ENCODE results near the gene CCDC12. TPM values are rescaled to one million over a fixed set of nuclear protein-coding genes. Genes with fewer than 3 reads are reported as not detected.

Gene CCDC12
- polyA plus RNA-seq, 1 of the 3 experiments (the other 2 are of a cell fraction): 105 TPM

DNA sequence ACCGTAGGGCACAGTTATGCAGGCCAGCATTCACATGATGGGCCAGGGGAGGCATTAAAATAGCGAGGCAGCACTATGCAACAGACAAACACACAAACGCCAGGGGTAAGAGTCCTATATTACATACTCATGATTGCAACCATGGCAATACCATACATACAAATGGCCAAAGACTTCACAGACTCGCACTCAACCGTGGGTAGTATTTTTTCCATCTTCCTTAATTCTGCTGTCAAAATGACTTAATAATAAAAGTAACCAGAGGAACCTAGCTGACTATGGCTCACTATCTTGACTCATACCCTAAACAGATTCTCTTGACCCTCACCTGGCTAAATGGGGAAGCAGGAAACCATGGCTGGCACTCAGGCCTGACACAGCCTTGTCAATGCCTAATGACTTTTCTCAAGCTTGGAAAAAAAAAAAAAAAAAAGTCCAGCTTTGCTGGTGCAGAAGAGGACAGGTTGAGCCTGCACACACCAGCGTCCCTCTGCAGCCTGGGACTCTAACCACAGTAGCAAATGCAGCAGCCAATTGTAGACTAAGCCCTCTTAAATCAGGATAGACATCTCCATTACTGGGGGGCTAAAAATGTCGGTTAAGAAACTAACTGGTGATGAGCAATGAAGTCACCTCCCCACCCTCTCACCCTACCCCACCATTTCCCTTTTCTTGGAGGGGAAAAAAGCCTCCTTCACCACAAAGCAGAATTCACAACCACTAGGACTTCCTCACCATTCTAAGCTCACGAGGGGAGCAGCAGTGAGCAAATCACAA, 23.1 kb downstream of the CCDC12 start:
- H3K4me3 ChIP-seq (ENCODE audit: low read depth in 2 of 2, low read length in 1 of 2): no peak overlapping the region
- no peaks in the 10 kb centered on the region for H3K36me3 ChIP-seq (replicated peaks in 1 of 2; ENCODE audit: control insufficient read depth in 1 of 2, insufficient read depth in 2 of 2, low read length in 1 of 2)
- POLR2A ChIA-PET: no interaction called here
- H3K9me2 ChIP-seq: no peaks in the 10 kb centered on the region
- no peak for TF ChIP-seq IRF3 (IDR thresholded peaks at IDR 0.05; ENCODE audit: low read depth, low read length)
- no peak for TF ChIP-seq EZH2phosphoT487 (IDR thresholded peaks at IDR 0.05; ENCODE audit: borderline replicate concordance, low read depth)
- peak; percentile 57 for TF ChIP-seq TCF12 (IDR thresholded peaks at IDR 0.05)
- no peak overlapping the region for H3K9ac ChIP-seq
- peaks cover 95% of the 10 kb centered on the region for H4K20me1 ChIP-seq (ENCODE audit: insufficient read depth)
- CTCF ChIA-PET: interaction anchor here (1.0 to 1.9 kb wide), 2 partner anchors 30 to 44 kb away, joined by 4 to 6 read pairs; no protein-coding TSS in a partner anchor
- no peaks in the 10 kb centered on the region for H3K9me3 ChIP-seq
- H3K4me1 ChIP-seq (ENCODE audit: control insufficient read depth in 1 of 2, insufficient read depth in 2 of 2, low read depth in 1 of 2, low read length in 1 of 2): peaks cover 10 to 52% of the 10 kb centered on the region in 2 experiments; a peak in 3 of 4 replicates
- no peak overlapping the region for H3K4me2 ChIP-seq
- no peak for DNase-seq
- H3K27ac ChIP-seq (ENCODE audit: low read depth in 2 of 2, low read length in 1 of 2): peak overlapping the region; percentile 0 to 23; a peak in 2 of 4 replicates
- H2AFZ ChIP-seq (ENCODE audit: low read depth): no peak overlapping the region
- H3K79me2 ChIP-seq (ENCODE audit: insufficient read depth): peaks cover 98% of the 10 kb centered on the region
- WGBS (ENCODE audit: low lambda C conversion rate): 95% methylated on average over 8 of the region's 8 CpGs
- H3K27me3 ChIP-seq (ENCODE audit: insufficient read depth): no peaks in the 10 kb centered on the region
- H3F3A ChIP-seq (replicated peaks; ENCODE audit: insufficient read depth): peaks cover 1% of the 10 kb centered on the region

- peaks cover 97% of the 10 kb centered on the region for H4K20me1 ChIP-seq (ENCODE audit: insufficient read depth)
- H3K27me3 ChIP-seq (ENCODE audit: insufficient read depth): no peaks in the 10 kb centered on the region
- no peaks in the 10 kb centered on the region for H3K9me3 ChIP-seq
- 96% methylated on average over 2 of the region's 2 CpGs for WGBS (ENCODE audit: low lambda C conversion rate)
- H3K9ac ChIP-seq: no peak overlapping the region
- no peak overlapping the region for H2AFZ ChIP-seq (ENCODE audit: low read depth)
- H3K27ac ChIP-seq (ENCODE audit: low read depth in 2 of 2, low read length in 1 of 2): no peak overlapping the region
- POLR2A ChIA-PET: no interaction called here
- H3K4me1 ChIP-seq (ENCODE audit: control insufficient read depth in 1 of 2, insufficient read depth in 2 of 2, low read depth in 1 of 2, low read length in 1 of 2): peaks cover 16 to 57% of the 10 kb centered on the region in 2 experiments
- no peaks in the 10 kb centered on the region for H3K9me2 ChIP-seq
- H3K79me2 ChIP-seq (ENCODE audit: insufficient read depth): peaks cover 98% of the 10 kb centered on the region
- H3K4me2 ChIP-seq: no peak overlapping the region
- no peak overlapping the region for H3K4me3 ChIP-seq (ENCODE audit: low read depth in 2 of 2, low read length in 1 of 2)
- TF ChIP-seq NRF1 (IDR thresholded peaks at IDR 0.05; ENCODE audit: low read depth, low read length) (no peak), FOSL2 (IDR thresholded peaks at IDR 0.05; ENCODE audit: borderline replicate concordance, low read depth) (no peak), FOXJ3 (CRISPR knock-in tag; IDR thresholded peaks at IDR 0.05) (no peak), TEAD4 (IDR thresholded peaks at IDR 0.05; ENCODE audit: borderline replicate concordance, insufficient read depth) (no peak)
- TF ChIP-seq, protein P1, sequence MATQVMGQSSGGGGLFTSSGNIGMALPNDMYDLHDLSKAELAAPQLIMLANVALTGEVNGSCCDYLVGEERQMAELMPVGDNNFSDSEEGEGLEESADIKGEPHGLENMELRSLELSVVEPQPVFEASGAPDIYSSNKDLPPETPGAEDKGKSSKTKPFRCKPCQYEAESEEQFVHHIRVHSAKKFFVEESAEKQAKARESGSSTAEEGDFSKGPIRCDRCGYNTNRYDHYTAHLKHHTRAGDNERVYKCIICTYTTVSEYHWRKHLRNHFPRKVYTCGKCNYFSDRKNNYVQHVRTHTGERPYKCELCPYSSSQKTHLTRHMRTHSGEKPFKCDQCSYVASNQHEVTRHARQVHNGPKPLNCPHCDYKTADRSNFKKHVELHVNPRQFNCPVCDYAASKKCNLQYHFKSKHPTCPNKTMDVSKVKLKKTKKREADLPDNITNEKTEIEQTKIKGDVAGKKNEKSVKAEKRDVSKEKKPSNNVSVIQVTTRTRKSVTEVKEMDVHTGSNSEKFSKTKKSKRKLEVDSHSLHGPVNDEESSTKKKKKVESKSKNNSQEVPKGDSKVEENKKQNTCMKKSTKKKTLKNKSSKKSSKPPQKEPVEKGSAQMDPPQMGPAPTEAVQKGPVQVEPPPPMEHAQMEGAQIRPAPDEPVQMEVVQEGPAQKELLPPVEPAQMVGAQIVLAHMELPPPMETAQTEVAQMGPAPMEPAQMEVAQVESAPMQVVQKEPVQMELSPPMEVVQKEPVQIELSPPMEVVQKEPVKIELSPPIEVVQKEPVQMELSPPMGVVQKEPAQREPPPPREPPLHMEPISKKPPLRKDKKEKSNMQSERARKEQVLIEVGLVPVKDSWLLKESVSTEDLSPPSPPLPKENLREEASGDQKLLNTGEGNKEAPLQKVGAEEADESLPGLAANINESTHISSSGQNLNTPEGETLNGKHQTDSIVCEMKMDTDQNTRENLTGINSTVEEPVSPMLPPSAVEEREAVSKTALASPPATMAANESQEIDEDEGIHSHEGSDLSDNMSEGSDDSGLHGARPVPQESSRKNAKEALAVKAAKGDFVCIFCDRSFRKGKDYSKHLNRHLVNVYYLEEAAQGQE (IDR thresholded peaks at IDR 0.05; ENCODE audit: low read depth, low read length): no peak
- DNase-seq: no peak
- CTCF ChIA-PET: interaction anchor here (1.0 kb wide), 1 partner anchor 43 kb away, joined by 4 read pairs; no protein-coding TSS in a partner anchor
- H3F3A ChIP-seq (replicated peaks; ENCODE audit: insufficient read depth): peaks cover 7% of the 10 kb centered on the region
- H3K36me3 ChIP-seq (replicated peaks in 1 of 2; ENCODE audit: control insufficient read depth in 1 of 2, insufficient read depth in 2 of 2, low read length in 1 of 2): no peaks in the 10 kb centered on the region
Observed at GRCh38 chr3:46952813-46953212, 23.7 kb downstream of the CCDC12 start.

Measured in SK-N-SH (cell line).